Measurements from ENCODE around the gene MTHFR.

- no peak for TF ChIP-seq GATA2 (IDR thresholded peaks at IDR 0.05; ENCODE audit: low read depth, low read length)
- no peak for TF ChIP-seq GATA3 (IDR thresholded peaks at IDR 0.05; ENCODE audit: low read depth, low read length)
Observed at GRCh38 chr1:11802616-11802972, 3.2 kb downstream of the MTHFR start.
